NCI-H82 treated with DMSO at 0.1 percent for 48 hours (cell line): ENCODE measurements around the gene PID1.
"Not testable (repeated sequence)": the region's sequence is repeated elsewhere in the genome, so short reads cannot be mapped to it uniquely, and the experiment has no call there.

Experiments
- DNase-seq: peaks from one replicate; lab custom pipeline; 2025; ENCODE audit not compliant: unreplicated experiment; lab: John Stamatoyannopoulos, UW

Gene PID1

DNA sequence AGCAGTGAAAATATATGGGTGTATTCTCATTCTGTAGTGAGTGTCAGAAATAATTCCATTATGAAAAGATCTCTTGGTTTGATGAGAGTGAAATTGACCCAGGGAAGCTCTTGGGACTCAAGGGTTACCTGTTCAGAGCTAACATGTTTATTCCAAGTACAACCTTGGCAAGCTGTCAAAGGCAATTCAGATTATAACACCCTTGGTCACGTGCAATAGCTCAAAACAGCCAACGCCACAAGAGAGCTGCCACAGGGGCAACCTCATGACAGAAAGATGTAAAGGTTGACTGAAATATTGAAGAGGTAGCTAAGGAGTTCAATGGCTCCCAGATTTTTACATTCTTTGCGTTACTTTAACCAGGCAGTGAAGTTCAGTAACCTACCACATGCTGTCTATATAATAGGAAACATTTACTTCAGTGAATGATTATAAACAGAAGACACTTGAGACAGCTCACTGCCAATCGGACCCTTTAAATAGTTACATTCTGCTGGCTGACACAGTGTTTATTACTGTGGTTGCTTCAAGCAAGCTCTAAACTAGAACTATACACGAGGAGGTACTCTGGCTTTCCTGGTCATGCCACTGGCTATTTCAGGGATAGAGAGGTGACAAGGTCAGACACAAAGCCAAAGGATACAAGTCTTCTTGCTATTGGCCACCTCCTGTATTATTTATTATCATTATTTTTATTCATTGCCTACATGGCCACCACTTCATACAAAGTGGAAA, 187.3 kb downstream of the PID1 start:
- DNase-seq = no peak

- no peak for DNase-seq
These were observed 189.7 kb downstream of the PID1 start for GRCh38 chr2:229081411-229081810.

GRCh38 chr2:229080172-229080571, 190.9 kb downstream of the PID1 start:
- DNase-seq = no peak

DNA sequence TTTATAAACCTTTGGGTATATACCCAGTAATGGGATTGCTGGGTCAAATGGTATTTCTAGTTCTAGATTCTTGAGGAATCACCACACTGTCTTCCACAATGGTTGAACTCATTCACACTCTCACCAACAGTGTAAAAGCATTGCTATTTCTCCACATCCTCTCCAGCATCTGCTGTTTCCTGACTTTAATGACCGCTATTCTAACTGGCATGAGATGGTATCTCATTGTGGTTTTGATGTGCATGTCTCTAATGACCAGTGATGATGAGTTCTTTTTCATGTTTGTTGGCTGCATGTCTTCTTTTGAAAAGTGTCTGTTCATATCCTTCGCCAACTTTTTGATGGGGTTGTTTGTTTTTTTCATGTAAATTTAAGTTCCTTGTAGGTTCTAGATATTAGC, 194.2 kb downstream of the PID1 start:
- DNase-seq = not testable (repeated sequence)

- DNase-seq = no peak
These were observed 197.2 kb downstream of the PID1 start for GRCh38 chr2:229073935-229074334.

- DNase-seq = no peak
These were observed 199.7 kb downstream of the PID1 start for GRCh38 chr2:229071292-229071976.

- no peak for DNase-seq
These were observed 204.9 kb downstream of the PID1 start for GRCh38 chr2:229066121-229066715.

DNA sequence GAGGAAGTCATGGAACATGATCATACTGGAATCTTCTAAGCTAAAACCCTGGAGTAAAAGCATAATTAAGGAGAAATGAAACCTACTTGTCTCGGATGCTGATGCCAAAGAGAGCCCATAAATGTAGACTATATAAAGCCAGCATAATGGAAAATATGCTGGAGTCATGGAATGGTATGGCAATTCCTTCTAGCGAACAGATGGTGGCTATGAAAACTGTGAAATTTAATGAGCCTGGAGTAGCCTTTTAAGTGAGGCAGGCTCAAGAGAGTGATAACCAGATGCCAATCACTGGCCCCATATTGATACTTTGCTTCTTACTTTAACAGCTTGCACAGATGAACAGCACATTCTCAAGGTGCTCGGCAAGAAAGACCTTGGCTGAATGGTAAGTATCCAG, 206.3 kb downstream of the PID1 start:
- no peak for DNase-seq

GRCh38 chr2:229060147-229060546, 210.9 kb downstream of the PID1 start:
- DNase-seq = no peak

GRCh38 chr2:229059331-229060033, 211.6 kb downstream of the PID1 start:
- no peak for DNase-seq

GRCh38 chr2:229057976-229058553, 213.0 kb downstream of the PID1 start:
- no peak for DNase-seq

DNA sequence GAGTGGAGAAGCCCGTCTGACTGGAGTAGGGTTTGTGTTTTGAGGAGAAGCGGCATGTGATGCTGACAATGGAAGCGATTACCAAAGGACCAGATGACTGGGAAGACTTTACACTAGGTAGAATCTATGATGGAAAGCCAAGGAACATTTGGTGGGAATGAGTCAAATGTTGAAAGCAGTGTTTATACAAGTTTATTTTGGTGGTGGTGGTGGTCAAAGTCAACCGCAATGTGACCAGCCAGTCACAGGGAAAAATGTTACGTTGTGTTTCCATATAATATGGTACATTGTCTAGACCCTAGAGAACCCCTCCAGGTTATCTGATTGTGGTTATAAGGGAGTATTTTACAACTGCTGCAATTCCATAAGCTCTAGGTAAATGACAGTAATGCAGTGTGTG, 216.8 kb downstream of the PID1 start:
- no peak for DNase-seq

DNA sequence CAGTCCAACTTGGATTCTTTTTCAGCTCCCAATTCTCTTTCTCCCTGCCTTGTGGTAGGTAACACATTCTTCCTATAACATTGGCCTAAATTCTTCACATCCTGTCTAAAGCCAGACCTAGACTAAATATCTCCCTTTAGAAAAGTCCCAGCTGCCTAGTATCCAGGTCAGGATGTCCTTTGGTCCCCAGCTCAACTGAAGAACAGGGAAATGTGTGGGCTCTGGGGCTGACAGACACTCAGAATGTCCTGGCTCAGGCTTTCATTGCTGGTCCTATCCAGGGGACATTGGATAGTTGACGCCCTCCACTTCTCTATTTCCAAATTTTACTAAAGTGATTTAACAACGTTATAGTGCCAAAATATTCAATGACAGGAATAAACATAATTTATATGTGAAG, 219.3 kb downstream of the PID1 start:
- no peak for DNase-seq

DNA sequence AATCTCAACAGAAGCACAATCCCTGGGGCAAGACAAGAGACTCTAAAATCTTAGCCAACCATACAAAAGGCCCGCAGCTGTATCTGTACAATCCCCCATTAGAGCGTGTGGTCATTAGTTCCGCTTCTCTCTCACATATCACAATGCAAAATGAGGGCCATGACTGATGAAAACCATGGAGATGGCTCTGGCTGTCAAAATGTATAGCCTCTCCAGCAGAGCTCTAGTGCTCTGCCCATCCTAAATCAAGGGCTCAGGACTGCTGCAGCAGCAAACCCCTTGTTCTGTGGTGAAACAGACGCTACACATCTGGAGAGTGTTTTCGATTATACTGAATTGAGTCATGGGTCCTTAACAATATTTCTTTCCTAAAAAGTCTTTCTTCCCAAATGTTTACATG, 221.0 kb downstream of the PID1 start:
- DNase-seq = no peak

DNA sequence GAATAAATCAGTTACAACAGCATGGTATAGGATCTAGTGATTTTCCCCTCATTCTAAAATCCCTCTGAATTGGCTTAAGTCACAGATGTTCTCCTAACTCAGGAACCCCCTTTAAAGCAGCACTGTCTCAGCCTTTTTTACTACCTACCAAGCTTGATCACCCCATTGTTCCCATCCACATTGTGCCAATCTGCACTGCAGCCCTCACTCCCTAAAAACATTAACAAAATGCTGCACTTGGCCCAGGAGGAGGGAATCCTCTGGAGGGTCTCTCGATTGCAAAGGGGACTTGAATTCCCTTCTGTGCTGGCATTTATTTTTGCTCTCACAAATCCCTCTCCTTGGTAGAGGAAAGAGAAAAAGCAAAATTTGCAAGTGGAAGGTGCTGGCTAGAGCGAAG, 223.0 kb downstream of the PID1 start:
- no peak for DNase-seq

DNA sequence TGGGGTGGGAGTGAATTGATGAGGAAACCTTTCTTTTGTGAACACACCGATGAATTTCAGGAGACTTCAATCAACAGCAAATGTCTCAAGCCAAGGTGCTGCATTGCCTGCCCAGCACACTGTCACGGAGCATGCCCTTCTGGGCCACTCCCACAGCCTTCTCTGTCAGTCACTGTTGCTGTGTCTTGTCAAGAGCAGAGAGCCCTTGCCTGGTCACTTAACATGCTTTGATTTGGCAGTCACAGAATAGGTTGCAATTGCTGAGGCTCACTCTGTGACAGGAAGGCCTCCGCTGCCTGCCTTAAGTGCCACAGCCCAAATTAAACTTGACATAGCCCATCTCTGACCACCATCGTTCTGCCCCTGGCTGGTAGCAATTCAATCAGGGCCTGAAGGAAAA, 225.4 kb downstream of the PID1 start:
- no peak for DNase-seq

GRCh38 chr2:229044581-229044980, 226.5 kb downstream of the PID1 start:
- DNase-seq = no peak

GRCh38 chr2:229043681-229044080, 227.4 kb downstream of the PID1 start:
- no peak for DNase-seq

DNA sequence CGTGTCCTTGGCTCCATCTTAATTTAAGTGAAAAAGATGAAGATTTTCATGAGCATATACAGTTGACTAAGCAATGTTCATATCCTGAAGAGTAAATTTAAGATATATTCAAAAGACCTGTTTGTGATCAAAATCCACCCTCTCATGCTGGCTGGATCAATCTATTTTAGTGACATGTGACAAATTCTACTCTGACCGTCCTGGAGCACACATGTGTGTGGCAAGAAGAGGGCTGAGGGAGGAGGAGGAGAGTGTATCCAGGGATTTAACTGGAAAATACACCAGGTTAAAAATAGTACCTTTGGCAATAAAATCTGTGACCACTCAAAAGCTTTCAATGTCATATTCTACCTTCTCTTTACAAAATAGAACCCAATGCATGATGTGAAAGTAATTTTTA, 228.7 kb downstream of the PID1 start:
- DNase-seq = no peak

DNA sequence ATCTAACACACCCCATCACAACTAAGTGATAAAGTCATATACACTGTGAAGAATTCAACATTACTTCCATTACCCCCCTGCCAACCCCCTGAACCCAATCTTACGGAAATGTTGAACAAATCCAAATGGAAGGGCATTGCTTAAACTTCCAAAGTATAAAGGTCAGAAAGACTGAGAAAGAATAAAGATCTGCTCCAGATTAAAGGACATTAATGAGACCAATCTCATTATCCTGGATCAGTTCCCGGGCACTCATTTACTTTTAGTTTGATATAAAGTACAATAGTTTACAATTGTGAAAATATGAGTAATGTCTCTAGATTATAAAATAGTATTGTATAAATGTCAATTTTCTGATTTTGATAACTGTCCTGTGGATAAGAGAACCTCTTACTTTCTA, 229.4 kb downstream of the PID1 start:
- no peak for DNase-seq

GRCh38 chr2:229037621-229038020, 233.5 kb downstream of the PID1 start:
- no peak for DNase-seq
